Measurements from ENCODE around the gene BCAP29. TPM values are rescaled to one million over a fixed set of nuclear protein-coding genes. Genes with fewer than 3 reads are reported as not detected.

Gene BCAP29
- total RNA-seq, 2 experiments from 2014 or later, result 11.0 to 11.7 TPM

GRCh38 chr7:107538001-107538400 lies 42.0 kb upstream of the BCAP29 start:
- intact Hi-C loops (cut with DNase I, micrococcal nuclease), result no loop called here
- Histone ChIP-seq H3K27me3 (ENCODE audit: control insufficient read depth in 1 of 2, insufficient read depth in 2 of 2, low read length in 2 of 2) (no peaks in the 10 kb centered on the region), H3K4me1 (ENCODE audit: insufficient read depth, low read length) (no peaks in the 10 kb centered on the region), H3K9me3 (ENCODE audit: control insufficient read depth in 1 of 2, insufficient read depth in 1 of 2, low read length in 2 of 2) (no peaks in the 10 kb centered on the region), H3K36me3 (ENCODE audit: insufficient read depth, low read length) (peaks cover 44% of the 10 kb centered on the region), H3K4me3 (ENCODE audit: low read length) (no peak overlapping the region), H3K27ac (ENCODE audit: low read depth in 1 of 2, low read length in 2 of 2) (no peak overlapping the region)
- Mint-ChIP-seq H3K4me1 (ENCODE audit: low read depth) (peaks cover 46% of the 10 kb centered on the region), H3K27me3 (no peaks in the 10 kb centered on the region), H3K36me3 (ENCODE audit: low read depth) (peaks cover 96% of the 10 kb centered on the region), H3K27ac (no peak overlapping the region), H3K9me3 (peaks cover 12% of the 10 kb centered on the region), H3K4me3 (no peak overlapping the region)
- ChIA-PET POLR2A (no interaction called here), CTCF (interaction anchor here (1.5 kb wide), 1 partner anchor 20 kb away, joined by 5 read pairs; no protein-coding TSS in a partner anchor)
- TF ChIP-seq, protein P1, sequence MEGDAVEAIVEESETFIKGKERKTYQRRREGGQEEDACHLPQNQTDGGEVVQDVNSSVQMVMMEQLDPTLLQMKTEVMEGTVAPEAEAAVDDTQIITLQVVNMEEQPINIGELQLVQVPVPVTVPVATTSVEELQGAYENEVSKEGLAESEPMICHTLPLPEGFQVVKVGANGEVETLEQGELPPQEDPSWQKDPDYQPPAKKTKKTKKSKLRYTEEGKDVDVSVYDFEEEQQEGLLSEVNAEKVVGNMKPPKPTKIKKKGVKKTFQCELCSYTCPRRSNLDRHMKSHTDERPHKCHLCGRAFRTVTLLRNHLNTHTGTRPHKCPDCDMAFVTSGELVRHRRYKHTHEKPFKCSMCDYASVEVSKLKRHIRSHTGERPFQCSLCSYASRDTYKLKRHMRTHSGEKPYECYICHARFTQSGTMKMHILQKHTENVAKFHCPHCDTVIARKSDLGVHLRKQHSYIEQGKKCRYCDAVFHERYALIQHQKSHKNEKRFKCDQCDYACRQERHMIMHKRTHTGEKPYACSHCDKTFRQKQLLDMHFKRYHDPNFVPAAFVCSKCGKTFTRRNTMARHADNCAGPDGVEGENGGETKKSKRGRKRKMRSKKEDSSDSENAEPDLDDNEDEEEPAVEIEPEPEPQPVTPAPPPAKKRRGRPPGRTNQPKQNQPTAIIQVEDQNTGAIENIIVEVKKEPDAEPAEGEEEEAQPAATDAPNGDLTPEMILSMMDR (IDR thresholded peaks at IDR 0.05), result no peak
- no peak for DNase-seq
- no peak for ATAC-seq (ENCODE audit: poor library complexity)

DNA sequence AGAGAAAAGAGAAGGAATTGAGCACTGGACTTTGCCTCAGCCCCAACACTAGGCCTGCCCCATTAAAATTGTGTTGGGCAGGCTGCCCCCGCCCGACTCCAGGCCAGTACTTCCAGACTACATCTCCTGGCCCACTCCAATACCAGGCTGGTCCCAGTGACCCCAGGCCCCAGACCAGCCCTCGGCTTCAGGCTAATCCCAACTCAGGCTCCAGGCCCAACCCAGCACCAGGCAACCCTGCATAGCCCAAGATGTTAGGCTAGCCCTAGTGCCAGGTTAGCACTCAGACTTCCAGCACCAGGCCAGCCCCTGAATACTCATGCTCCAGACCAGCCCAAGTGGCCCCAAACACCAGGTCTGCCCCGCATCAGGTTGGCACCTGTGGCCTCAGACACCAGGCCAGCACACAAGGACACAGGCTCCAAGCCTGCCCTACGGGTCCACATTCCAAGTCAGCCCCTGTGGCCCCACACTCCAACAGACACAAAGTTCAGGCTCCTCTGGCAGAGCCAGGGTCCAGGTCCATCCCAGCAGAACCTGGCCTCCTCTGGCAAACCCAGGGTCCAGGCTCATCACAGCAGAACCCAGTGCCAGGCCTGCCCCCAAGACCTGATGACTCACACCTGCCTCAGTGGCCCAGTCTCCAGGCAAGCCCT lies 36.6 kb upstream of the BCAP29 start:
- Histone ChIP-seq H3K27ac (ENCODE audit: low read depth in 1 of 2, low read length in 2 of 2) (no peak overlapping the region), H3K27me3 (ENCODE audit: control insufficient read depth in 1 of 2, insufficient read depth in 2 of 2, low read length in 2 of 2) (no peaks in the 10 kb centered on the region), H3K4me3 (ENCODE audit: low read length) (no peak overlapping the region), H3K9me3 (ENCODE audit: control insufficient read depth in 1 of 2, insufficient read depth in 1 of 2, low read length in 2 of 2) (peaks cover 12 to 22% of the 10 kb centered on the region in 2 experiments), H3K4me1 (ENCODE audit: insufficient read depth, low read length) (peaks cover 13% of the 10 kb centered on the region), H3K36me3 (ENCODE audit: insufficient read depth, low read length) (peaks cover 68% of the 10 kb centered on the region)
- ChIA-PET POLR2A (no interaction called here), CTCF (no interaction called here)
- intact Hi-C loops (cut with DNase I, micrococcal nuclease), result no loop called here
- peaks cover 94% of the 10 kb centered on the region for H3K36me3 Mint-ChIP-seq (ENCODE audit: low read depth)
- no peak overlapping the region for H3K4me3 Mint-ChIP-seq
- H3K27me3 Mint-ChIP-seq, result no peaks in the 10 kb centered on the region
- ATAC-seq (ENCODE audit: poor library complexity) (no peak), DNase-seq (no peak)
- H3K4me1 Mint-ChIP-seq (ENCODE audit: low read depth), result peaks cover 28% of the 10 kb centered on the region
- peaks cover 10% of the 10 kb centered on the region for H3K9me3 Mint-ChIP-seq
- H3K27ac Mint-ChIP-seq, result no peak overlapping the region
- TF ChIP-seq, protein P1 (IDR thresholded peaks at IDR 0.05), result no peak

DNA sequence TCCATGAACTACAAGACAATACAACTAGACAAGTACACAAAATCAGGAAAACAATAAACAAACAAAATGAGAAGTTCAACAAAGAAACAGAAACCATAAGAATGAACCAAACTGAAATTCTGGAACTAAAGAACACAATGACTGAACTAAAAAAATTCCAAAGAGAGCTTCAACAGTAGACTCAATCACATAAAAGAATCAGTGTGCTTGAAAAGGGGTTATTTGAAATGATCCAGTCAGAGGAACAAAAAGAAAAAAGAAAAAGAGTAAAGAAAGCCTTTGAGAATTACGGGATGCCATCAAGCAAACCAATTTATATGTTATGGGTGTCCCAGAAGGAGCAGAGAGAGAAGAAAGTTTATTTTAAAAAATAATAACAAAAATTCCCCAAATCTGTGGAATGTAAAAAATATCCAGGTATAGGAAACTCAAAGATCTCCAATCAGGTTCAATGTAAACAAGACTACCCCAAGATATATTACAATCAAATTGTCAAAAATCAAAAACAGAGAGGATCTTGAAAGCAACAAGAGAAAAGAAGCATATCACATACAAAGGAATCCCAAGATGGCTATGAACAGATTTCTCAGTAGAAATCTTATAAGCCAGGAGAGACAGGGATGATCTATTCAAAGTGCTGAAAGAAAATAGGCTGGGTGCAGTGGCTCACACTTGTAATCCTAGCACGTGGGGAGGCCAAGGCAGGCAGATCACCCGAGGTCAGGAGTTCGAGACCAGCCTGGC lies 35.0 kb upstream of the BCAP29 start:
- POLR2A ChIA-PET, result no interaction called here
- Mint-ChIP-seq H3K9me3 (peaks cover 12% of the 10 kb centered on the region), H3K36me3 (ENCODE audit: low read depth) (peaks cover 94% of the 10 kb centered on the region), H3K27ac (no peak overlapping the region), H3K4me1 (ENCODE audit: low read depth) (peaks cover 36% of the 10 kb centered on the region), H3K4me3 (no peak overlapping the region), H3K27me3 (no peaks in the 10 kb centered on the region)
- CTCF ChIA-PET, result no interaction called here
- no peak for ATAC-seq (ENCODE audit: poor library complexity)
- no peak overlapping the region for H3K4me3 ChIP-seq (ENCODE audit: low read length)
- TF ChIP-seq, protein P1 (IDR thresholded peaks at IDR 0.05), result no peak
- peaks cover 63% of the 10 kb centered on the region for H3K36me3 ChIP-seq (ENCODE audit: insufficient read depth, low read length)
- no peak for DNase-seq
- peaks cover 13% of the 10 kb centered on the region for H3K4me1 ChIP-seq (ENCODE audit: insufficient read depth, low read length)
- no peaks in the 10 kb centered on the region for H3K27me3 ChIP-seq (ENCODE audit: control insufficient read depth in 1 of 2, insufficient read depth in 2 of 2, low read length in 2 of 2)
- intact Hi-C loops (cut with DNase I, micrococcal nuclease), result no loop called here
- peaks cover 12 to 22% of the 10 kb centered on the region in 2 experiments for H3K9me3 ChIP-seq (ENCODE audit: control insufficient read depth in 1 of 2, insufficient read depth in 1 of 2, low read length in 2 of 2)
- H3K27ac ChIP-seq (ENCODE audit: low read depth in 1 of 2, low read length in 2 of 2), result no peak overlapping the region
